Upper lobe of right lung (tissue), 1 donor: ENCODE results near the gene CCDC74A. TPM values are rescaled to one million over a fixed set of nuclear protein-coding genes. Genes with fewer than 3 reads are reported as not detected.

Experiments used
- ATAC-seq: fragments of 200-7000 bp; cut with Tn5 transposase; one replicate; pipeline ENCODE4 v1.9.1; 2020; ENCODE audit warnings: mild to moderate bottlenecking, moderate library complexity
- DNase-seq: peaks from one replicate; pipeline ENCODE4 v3.0.0-alpha.2; 2020
- H3K27ac ChIP-seq: fragments of 200-600 bp; one replicate; pipeline ENCODE4 v1.8.0; 2022
- H3K27me3 ChIP-seq: fragments of 200-600 bp; one replicate; pipeline ENCODE4 v1.8.0; 2022; ENCODE audit warnings: mild to moderate bottlenecking
- H3K36me3 ChIP-seq: fragments of 200-600 bp; one replicate; pipeline ENCODE4 v1.8.0; 2022
- H3K4me1 ChIP-seq: fragments of 200-600 bp; one replicate; pipeline ENCODE4 v1.8.0; 2022
- H3K4me3 ChIP-seq: fragments of 200-600 bp; one replicate; pipeline ENCODE4 v1.8.0; 2022; ENCODE audit warnings: mild to moderate bottlenecking
- H3K9me3 ChIP-seq: fragments of 200-600 bp; one replicate; pipeline ENCODE4 v1.8.0; 2022
- intact Hi-C: fragments of 100-400 bp; cut with DNase I; formaldehyde crosslinking; loops from one replicate; pipeline ENCODE4 v1.11.0; 2022
- microRNA-seq: library from miRNA; unstranded; fragments of <30 nt; microRNA quantifications from one replicate; pipeline ENCODE4 v1.2.0, GENCODE V29; 2020; ENCODE audit warnings: borderline microRNAs expressed
- total RNA-seq: library from RNA; stranded (reverse); fragmentation: NEBNext Ultra II Directional; extraction: Animal tissue kit (Norgen Biotek cat#: 25700); gene quantifications from one replicate; pipeline ENCODE4 v1.2.1, GENCODE V29; 2021
- TF ChIP-seq, protein P1 (sequence below): fragments of 200-600 bp; IDR thresholded peaks from one replicate; pipeline ENCODE4 v1.8.0; 2022; ENCODE audit warnings: antibody characterized with exemption
- donor health status: DM: no; HTN: yes; CAD: no; lungs with severe emphysema.

The CCDC74A gene
- total RNA-seq, 1 donor from 2014 or later: 1.2 TPM

DNA sequence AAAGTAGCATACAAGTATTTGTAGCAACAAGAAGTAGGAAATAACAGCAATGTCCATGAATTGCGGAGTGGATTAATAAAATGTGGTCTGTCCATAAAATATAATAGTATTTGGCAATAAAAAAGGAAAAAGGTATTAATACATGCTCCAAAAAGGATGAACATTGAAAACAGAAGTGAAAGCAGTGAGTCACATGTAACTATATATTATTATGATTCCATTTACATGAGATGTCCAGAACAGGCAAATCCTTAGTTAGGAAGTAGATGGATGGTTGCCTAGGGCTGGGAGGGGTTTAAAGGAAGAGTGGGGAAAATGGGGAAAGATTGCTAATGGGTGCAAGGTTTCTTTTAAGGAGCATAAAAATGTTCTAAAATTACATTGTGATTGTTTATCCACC, 44.5 kb downstream of the CCDC74A start:
- TF ChIP-seq, protein P1, sequence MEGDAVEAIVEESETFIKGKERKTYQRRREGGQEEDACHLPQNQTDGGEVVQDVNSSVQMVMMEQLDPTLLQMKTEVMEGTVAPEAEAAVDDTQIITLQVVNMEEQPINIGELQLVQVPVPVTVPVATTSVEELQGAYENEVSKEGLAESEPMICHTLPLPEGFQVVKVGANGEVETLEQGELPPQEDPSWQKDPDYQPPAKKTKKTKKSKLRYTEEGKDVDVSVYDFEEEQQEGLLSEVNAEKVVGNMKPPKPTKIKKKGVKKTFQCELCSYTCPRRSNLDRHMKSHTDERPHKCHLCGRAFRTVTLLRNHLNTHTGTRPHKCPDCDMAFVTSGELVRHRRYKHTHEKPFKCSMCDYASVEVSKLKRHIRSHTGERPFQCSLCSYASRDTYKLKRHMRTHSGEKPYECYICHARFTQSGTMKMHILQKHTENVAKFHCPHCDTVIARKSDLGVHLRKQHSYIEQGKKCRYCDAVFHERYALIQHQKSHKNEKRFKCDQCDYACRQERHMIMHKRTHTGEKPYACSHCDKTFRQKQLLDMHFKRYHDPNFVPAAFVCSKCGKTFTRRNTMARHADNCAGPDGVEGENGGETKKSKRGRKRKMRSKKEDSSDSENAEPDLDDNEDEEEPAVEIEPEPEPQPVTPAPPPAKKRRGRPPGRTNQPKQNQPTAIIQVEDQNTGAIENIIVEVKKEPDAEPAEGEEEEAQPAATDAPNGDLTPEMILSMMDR: no peak
- H3K4me3 ChIP-seq: no peak overlapping the region
- intact Hi-C loops: no loop called here
- H3K27me3 ChIP-seq: no peaks in the 10 kb centered on the region
- no peaks in the 10 kb centered on the region for H3K4me1 ChIP-seq
- no peaks in the 10 kb centered on the region for H3K36me3 ChIP-seq
- no peaks in the 10 kb centered on the region for H3K9me3 ChIP-seq
- DNase-seq: no peak
- no peak overlapping the region for H3K27ac ChIP-seq
- ATAC-seq: no peak

DNA sequence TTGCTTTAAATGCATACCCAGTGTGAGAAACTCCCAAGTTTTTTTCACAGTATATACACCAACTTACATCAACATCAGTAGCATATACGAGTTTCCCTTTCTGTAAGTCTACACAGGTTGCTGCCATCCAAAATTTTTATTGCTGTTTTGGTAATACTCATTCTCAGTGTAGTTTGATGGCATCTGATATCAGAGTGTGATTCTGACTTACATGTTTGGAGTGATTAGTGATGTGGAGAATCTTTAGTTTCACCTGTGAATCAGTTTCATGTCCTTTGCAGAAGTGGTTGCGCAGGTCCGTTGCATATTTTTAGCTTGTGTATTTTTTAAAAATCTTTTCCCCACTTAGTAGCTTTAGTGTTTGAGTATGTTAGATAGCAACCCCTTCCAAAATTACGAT, 50.1 kb downstream of the CCDC74A start:
- ATAC-seq: no peak
- DNase-seq: no peak
- TF ChIP-seq, protein P1: no peak
- H3K27ac ChIP-seq: no peak overlapping the region
- H3K9me3 ChIP-seq: no peaks in the 10 kb centered on the region
- no peaks in the 10 kb centered on the region for H3K36me3 ChIP-seq
- no peaks in the 10 kb centered on the region for H3K27me3 ChIP-seq
- intact Hi-C loops: no loop called here
- H3K4me1 ChIP-seq: no peaks in the 10 kb centered on the region
- no peak overlapping the region for H3K4me3 ChIP-seq

DNA sequence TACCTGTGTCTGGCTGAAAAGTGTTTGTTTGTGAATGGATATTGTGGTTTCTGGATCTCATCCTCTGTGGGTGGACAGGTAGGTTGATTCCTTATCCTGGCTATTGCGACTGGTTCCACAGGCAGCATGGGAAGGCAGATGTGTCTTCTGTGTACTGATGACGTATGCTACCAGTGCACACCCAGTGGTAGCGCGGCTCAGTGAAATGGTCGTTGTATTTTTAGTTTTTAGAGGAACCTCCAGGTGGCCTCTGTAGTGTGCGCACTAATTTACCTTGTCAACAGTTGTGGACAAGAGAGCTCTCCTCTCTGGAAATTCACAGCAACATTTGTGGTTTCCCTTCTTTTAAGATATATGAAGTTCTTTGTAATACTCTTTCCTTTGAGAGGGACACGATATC, 52.5 kb downstream of the CCDC74A start:
- H3K4me3 ChIP-seq: no peak overlapping the region
- TF ChIP-seq, protein P1: no peak
- H3K27me3 ChIP-seq: no peaks in the 10 kb centered on the region
- intact Hi-C loops: no loop called here
- H3K9me3 ChIP-seq: no peaks in the 10 kb centered on the region
- ATAC-seq: no peak
- H3K4me1 ChIP-seq: no peaks in the 10 kb centered on the region
- no peak overlapping the region for H3K27ac ChIP-seq
- no peak for DNase-seq
- no peaks in the 10 kb centered on the region for H3K36me3 ChIP-seq

Small RNA genes lying within 50 kb of the gene (microRNA-seq; reads per million reads assigned to microRNA genes)
- not detected for gene MIR4784

Other genes starting within 250 kb of the CCDC74A start
- not detected for gene RAB6D, start 163.7 kb upstream of the CCDC74A start, total RNA-seq
- gene TUBA3D, start 51.8 kb upstream of the CCDC74A start, total RNA-seq: not detected
- gene MZT2A, start 35.5 kb upstream of the CCDC74A start, total RNA-seq: 46.5 TPM